Breast epithelium (tissue), 3 donors: ENCODE results near the gene MTOR.
A peak's percentile ranks its signal among the peaks of the same experiment; 100 is the strongest.

ENCODE experiments used
- CTCF ChIP-seq, 3 donors: fragments of 450-650 bp; IDR thresholded peaks; one replicate each; pipeline ENCODE4 v1.5.1; 2016 to 2017; ENCODE audit warnings: antibody characterized with exemption in 3 of 3, mild to moderate bottlenecking in 3 of 3, moderate library complexity in 3 of 3
- POLR2AphosphoS5 ChIP-seq, 3 donors: sonication (generic); formaldehyde crosslinking; IDR thresholded peaks; one replicate each; pipeline ENCODE4 v1.6.1; 2017; ENCODE audit warnings: antibody characterized with exemption in 3 of 3

- TF ChIP-seq CTCF (IDR thresholded peaks at IDR 0.05) (peak in 1 of 3 donors; percentile 9), POLR2AphosphoS5 (IDR thresholded peaks at IDR 0.05) (peak; percentile 38 to 58 (median 44))
Measured at GRCh38 chr1:11262171-11263049, at the start of gene MTOR.
